Central memory CD8-positive, alpha-beta T cell (primary cell): Measurements from ENCODE around the gene MSANTD1.
A peak's percentile ranks its signal among the peaks of the same experiment; 100 is the strongest.

Experiments
- ATAC-seq: fragments of 150-1000 bp; cut with Tn5 transposase; replicated peaks from 2 replicates; pipeline ENCODE4 v1.10.0; 2022; ENCODE audit warnings: mild to moderate bottlenecking, moderate FRiP score, moderate number of reproducible peaks; ENCODE audit not compliant: poor library complexity, severe bottlenecking; ENCODE audit errors: extremely low read depth
- DNase-seq, 2 donors: peaks; one replicate each; pipeline ENCODE4 v3.0.0; 2021; ENCODE audit warnings: low spot score in 2 of 2
- H3K27ac Mint-ChIP-seq: one replicate; pipeline ENCODE4 v1.8.0; 2022; ENCODE audit warnings: low read depth, mild to moderate bottlenecking, moderate library complexity, mixed read lengths
- H3K27me3 Mint-ChIP-seq: one replicate; pipeline ENCODE4 v1.8.0; 2022; ENCODE audit warnings: mixed read lengths
- H3K36me3 Mint-ChIP-seq: one replicate; pipeline ENCODE4 v1.8.0; 2022; ENCODE audit warnings: mild to moderate bottlenecking, moderate library complexity, mixed read lengths; ENCODE audit not compliant: insufficient read depth
- H3K4me1 Mint-ChIP-seq: one replicate; pipeline ENCODE4 v1.8.0; 2022; ENCODE audit warnings: mixed read lengths
- H3K4me3 Mint-ChIP-seq: one replicate; pipeline ENCODE4 v1.8.0; 2022; ENCODE audit warnings: mild to moderate bottlenecking, moderate library complexity, mixed read lengths
- H3K9me3 Mint-ChIP-seq: one replicate; pipeline ENCODE4 v1.8.0; 2022; ENCODE audit warnings: mixed read lengths

The MSANTD1 gene

GRCh38 chr4:3220476-3221183 lies 28.3 kb upstream of the MSANTD1 start:
- Mint-ChIP-seq H3K4me1 (peaks cover 27% of the 10 kb centered on the region), H3K36me3 (peaks cover 41% of the 10 kb centered on the region), H3K27me3 (no peaks in the 10 kb centered on the region), H3K4me3 (no peak overlapping the region), H3K9me3 (no peaks in the 10 kb centered on the region), H3K27ac (peak overlapping the region; percentile 75)
- DNase-seq (no peak), ATAC-seq (no peak)

DNA sequence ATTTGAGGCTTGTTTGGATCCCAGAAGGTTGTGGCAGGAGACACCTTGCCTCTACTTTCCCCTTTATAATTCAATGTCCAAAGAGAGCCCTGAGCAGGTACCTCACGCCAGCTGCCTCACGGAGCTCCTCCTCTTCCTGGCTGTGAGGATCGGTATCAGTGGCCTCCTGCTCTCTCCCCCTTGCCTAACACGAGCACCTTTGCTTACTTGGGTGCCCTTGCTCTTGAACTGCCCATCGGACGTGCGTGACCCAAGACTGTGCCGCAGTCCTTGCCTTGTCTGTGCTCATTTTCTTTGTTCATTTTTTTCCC lies 27.8 kb upstream of the MSANTD1 start:
- ATAC-seq: no peak
- no peak for DNase-seq
- Mint-ChIP-seq H3K36me3 (peaks cover 38% of the 10 kb centered on the region), H3K4me3 (no peak overlapping the region), H3K27me3 (no peaks in the 10 kb centered on the region), H3K27ac (peak overlapping the region; percentile 75), H3K4me1 (peaks cover 27% of the 10 kb centered on the region), H3K9me3 (no peaks in the 10 kb centered on the region)

- ATAC-seq: no peak
- Mint-ChIP-seq H3K27me3 (no peaks in the 10 kb centered on the region), H3K4me1 (peaks cover 27% of the 10 kb centered on the region), H3K36me3 (peaks cover 35% of the 10 kb centered on the region), H3K27ac (no peak overlapping the region), H3K9me3 (no peaks in the 10 kb centered on the region), H3K4me3 (no peak overlapping the region)
- DNase-seq: no peak
Observed at GRCh38 chr4:3221996-3222395, 27.0 kb upstream of the MSANTD1 start.

- Mint-ChIP-seq H3K27ac (no peak overlapping the region), H3K27me3 (no peaks in the 10 kb centered on the region), H3K4me3 (no peak overlapping the region), H3K4me1 (peaks cover 26% of the 10 kb centered on the region), H3K36me3 (peaks cover 35% of the 10 kb centered on the region), H3K9me3 (no peaks in the 10 kb centered on the region)
- no peak for ATAC-seq
- DNase-seq: no peak
Observed at GRCh38 chr4:3223346-3223745, 25.6 kb upstream of the MSANTD1 start.

- DNase-seq (no peak), ATAC-seq (no peak)
- Mint-ChIP-seq H3K27ac (peak overlapping the region; percentile 70), H3K4me1 (peaks cover 18% of the 10 kb centered on the region), H3K27me3 (no peaks in the 10 kb centered on the region), H3K36me3 (peaks cover 38% of the 10 kb centered on the region), H3K4me3 (no peak overlapping the region), H3K9me3 (no peaks in the 10 kb centered on the region)
Observed at GRCh38 chr4:3223956-3224748, 24.8 kb upstream of the MSANTD1 start.

DNA sequence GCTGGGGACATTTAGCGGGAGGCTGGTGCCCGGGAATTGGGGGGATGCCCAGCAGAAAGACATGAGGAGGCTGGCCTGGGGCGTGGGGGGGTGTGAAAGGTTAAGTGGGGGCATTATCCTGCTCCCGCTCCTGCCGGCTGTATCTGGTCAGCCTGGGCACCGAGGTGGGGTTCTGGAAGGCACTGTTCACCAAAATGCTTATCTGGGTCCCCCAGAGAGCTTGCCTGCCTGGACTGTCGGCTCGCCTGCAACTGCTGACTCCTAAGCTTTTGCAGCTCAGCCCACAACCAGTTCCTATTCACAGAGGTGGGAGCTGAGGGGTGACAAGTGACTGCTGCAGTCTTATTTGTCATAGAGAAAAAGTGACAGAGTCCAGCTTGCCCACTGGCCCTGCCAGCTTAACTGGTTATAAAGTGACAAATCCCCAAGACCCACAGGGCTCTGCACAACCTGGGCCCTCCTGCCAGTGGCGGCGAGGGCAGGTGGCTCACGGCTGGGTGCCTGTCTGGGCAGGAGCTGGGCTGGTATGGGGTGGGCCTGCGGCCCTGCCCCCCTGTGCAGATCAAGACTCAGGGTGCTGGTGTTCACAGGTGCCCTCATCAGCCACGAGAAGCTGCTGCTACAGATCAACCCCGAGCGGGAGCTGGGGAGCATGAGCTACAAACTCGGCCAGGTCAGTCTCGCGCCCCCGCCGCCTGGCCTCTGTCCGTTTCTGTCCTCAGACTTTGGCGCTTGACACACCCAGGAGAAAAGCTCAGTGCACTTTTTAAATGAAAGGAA lies 23.7 kb upstream of the MSANTD1 start:
- H3K27me3 Mint-ChIP-seq: no peaks in the 10 kb centered on the region
- H3K36me3 Mint-ChIP-seq: peaks cover 38% of the 10 kb centered on the region
- no peaks in the 10 kb centered on the region for H3K9me3 Mint-ChIP-seq
- ATAC-seq: no peak
- DNase-seq: no peak
- H3K27ac Mint-ChIP-seq: peak overlapping the region; percentile 70
- no peak overlapping the region for H3K4me3 Mint-ChIP-seq
- peaks cover 8% of the 10 kb centered on the region for H3K4me1 Mint-ChIP-seq

- Mint-ChIP-seq H3K4me3 (no peak overlapping the region), H3K27me3 (no peaks in the 10 kb centered on the region), H3K27ac (no peak overlapping the region), H3K9me3 (no peaks in the 10 kb centered on the region), H3K4me1 (peaks cover 7% of the 10 kb centered on the region), H3K36me3 (peaks cover 42% of the 10 kb centered on the region)
- ATAC-seq: no peak
- DNase-seq: no peak
Observed at GRCh38 chr4:3225936-3226335, 23.0 kb upstream of the MSANTD1 start.

DNA sequence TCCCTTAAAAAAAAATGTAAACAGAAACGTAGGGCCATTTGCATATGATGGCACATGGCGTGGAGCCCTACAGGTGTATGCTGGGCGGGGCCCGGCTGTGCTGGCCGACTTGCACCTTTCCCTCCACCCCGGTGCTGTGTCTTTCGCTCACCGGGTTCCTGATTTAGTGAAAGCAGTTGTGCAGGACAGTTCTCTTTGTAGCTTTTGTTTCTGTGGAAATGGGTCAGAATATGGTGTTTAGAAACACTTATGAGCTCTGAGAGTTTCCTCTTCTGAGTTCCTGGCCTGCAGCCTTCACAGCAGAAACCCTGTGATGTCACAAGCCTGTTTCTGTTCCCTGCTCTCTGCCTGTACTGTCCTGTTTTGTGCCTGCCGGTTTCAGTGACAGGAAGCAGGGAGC lies 22.5 kb upstream of the MSANTD1 start:
- Mint-ChIP-seq H3K4me3 (no peak overlapping the region), H3K4me1 (peaks cover 2% of the 10 kb centered on the region), H3K9me3 (no peaks in the 10 kb centered on the region), H3K27ac (no peak overlapping the region), H3K27me3 (no peaks in the 10 kb centered on the region), H3K36me3 (peaks cover 42% of the 10 kb centered on the region)
- no peak for DNase-seq
- no peak for ATAC-seq

DNA sequence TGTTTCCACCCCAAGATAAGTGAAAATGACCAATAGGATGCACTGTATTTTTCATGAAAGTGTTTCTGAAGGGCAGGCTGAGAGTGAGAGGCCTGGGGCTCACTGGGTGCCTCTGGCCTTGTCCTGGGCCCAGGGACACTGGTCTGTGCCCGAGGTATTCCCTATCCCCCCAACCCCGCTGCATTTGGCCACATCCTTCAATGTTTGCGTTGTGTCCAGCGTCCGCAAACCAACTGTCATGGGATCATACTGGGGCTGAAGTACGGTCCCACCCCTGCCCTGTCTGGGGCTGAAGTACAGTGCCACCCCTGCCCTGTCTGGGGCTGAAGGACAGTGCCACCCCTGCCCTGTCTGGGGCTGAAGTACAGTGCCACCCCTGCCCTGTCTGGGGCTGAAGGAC lies 22.0 kb upstream of the MSANTD1 start:
- H3K27ac Mint-ChIP-seq: no peak overlapping the region
- H3K27me3 Mint-ChIP-seq: no peaks in the 10 kb centered on the region
- DNase-seq: no peak
- peaks cover 42% of the 10 kb centered on the region for H3K36me3 Mint-ChIP-seq
- H3K4me1 Mint-ChIP-seq: no peaks in the 10 kb centered on the region
- no peak overlapping the region for H3K4me3 Mint-ChIP-seq
- H3K9me3 Mint-ChIP-seq: no peaks in the 10 kb centered on the region
- ATAC-seq: no peak

GRCh38 chr4:3227878-3228675 lies 20.9 kb upstream of the MSANTD1 start:
- no peaks in the 10 kb centered on the region for H3K4me1 Mint-ChIP-seq
- peaks cover 38% of the 10 kb centered on the region for H3K36me3 Mint-ChIP-seq

DNA sequence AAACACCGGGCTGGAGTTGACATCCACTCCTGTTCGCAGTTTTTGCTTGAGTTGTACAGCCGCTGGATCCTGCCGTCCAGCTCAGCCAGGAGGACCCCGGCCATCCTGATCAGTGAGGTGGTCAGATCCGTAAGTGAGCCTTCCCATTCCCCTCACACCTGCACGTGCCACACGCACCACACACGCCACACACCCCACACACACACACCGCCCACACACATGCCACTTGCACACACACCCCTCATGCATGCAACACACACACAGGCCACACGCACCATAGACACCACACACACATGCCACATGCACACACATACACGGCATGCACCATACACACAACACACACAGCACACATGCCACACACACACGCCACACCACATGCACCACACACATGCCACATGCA lies 20.1 kb upstream of the MSANTD1 start:
- H3K27me3 Mint-ChIP-seq: no peaks in the 10 kb centered on the region
- DNase-seq: no peak
- no peak overlapping the region for H3K4me3 Mint-ChIP-seq
- H3K9me3 Mint-ChIP-seq: no peaks in the 10 kb centered on the region
- H3K4me1 Mint-ChIP-seq: peaks cover 5% of the 10 kb centered on the region
- peaks cover 36% of the 10 kb centered on the region for H3K36me3 Mint-ChIP-seq
- no peak for ATAC-seq
- H3K27ac Mint-ChIP-seq: peak overlapping the region; percentile 3

More at GRCh38 chr4:3227878-3228675, 20.9 kb upstream of the MSANTD1 start:
- Mint-ChIP-seq H3K9me3 (no peaks in the 10 kb centered on the region), H3K4me3 (no peak overlapping the region), H3K27me3 (no peaks in the 10 kb centered on the region), H3K27ac (no peak overlapping the region)
- no peak for ATAC-seq
- no peak for DNase-seq

DNA sequence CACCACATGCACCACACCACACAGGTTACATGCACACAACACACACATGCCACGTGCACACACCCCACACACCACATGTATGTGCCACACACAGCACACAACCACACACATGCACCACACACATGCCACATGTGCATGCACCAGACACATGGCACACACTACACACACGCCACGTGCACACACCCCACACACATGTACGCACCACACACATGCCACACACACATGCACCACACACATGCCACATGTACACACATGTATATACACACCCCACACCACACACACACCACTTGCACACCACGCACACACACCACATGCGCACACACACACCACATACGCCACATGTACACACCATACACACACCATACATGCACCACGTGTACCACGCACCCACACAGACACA lies 19.6 kb upstream of the MSANTD1 start:
- Mint-ChIP-seq H3K36me3 (peaks cover 34% of the 10 kb centered on the region), H3K9me3 (no peaks in the 10 kb centered on the region), H3K4me3 (no peak overlapping the region), H3K4me1 (peaks cover 6% of the 10 kb centered on the region), H3K27me3 (no peaks in the 10 kb centered on the region), H3K27ac (peak overlapping the region; percentile 3)
- DNase-seq: no peak
- ATAC-seq: no peak
